ENCODE data around the gene RNF157. TPM values are rescaled to one million over a fixed set of nuclear protein-coding genes. Genes with fewer than 3 reads are reported as not detected.

The RNF157 gene
- total RNA-seq, 4 donors from 2014 or later: 32.5 to 164 (median 54.8) TPM

DNA sequence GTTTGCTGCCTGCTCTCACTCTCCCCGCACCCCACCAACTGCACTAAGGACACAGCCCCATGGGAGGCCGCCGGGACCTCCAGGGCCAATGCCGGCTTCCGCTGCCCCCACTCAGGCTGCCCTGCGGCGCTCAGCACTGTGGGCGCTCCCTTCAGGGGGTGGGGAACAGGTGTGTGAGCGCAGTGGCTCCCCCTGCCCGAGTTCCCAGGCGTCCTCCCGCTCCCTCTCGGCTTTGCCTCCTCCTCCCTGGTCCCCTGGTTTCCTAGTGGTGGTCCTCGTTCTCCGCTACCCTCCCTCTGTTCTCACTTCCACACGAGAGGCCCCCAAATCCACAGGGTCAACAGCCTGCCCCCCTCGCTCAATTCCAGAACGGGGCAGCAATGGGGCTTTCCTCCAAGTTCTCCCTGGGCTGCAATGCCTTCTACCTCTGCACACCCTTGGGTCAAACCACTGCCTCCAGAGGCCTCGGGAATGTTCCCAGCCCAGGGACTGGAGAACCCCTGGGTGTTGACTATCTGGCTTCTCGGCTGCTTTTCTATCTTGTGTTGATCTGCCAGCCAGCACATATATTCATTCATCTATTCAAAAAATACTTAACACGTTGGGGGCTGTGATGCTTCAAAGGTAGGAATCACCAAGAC, 109.1 kb downstream of the RNF157 start:
- intact Hi-C loops (cut with DNase I; ENCODE audit: low total_unique reads) (no loop called here), in situ Hi-C loops (cut with MboI; ENCODE audit: low pct_ligation_motif_present in 1 of 4, low pct_unique_long_range_greater_than_20kb in 1 of 4, low sequenced_read_pairs in 3 of 4) (no loop called here)
- Histone ChIP-seq H3K36me3 (no peaks in the 10 kb centered on the region), H3K4me3 (no peak overlapping the region), H3K4me1 (peaks cover 0 to 12% (median 1%) of the 10 kb centered on the region in 4 donors), H3K27me3 (peaks cover 40% of the 10 kb centered on the region), H3K27ac (no peak overlapping the region), H3K9me3 (no peaks in the 10 kb centered on the region)
- 79 to 100% methylated on average over 1 to 21 of the region's 21 CpGs for WGBS, 2 donors (ENCODE audit: low coverage in 1 of 2)
- TF ChIP-seq POLR2A (IDR thresholded peaks at IDR 0.05) (no peak), EP300 (IDR thresholded peaks at IDR 0.05; ENCODE audit: low read depth) (no peak), POLR2AphosphoS5 (IDR thresholded peaks at IDR 0.05) (no peak)
- TF ChIP-seq, protein P1, sequence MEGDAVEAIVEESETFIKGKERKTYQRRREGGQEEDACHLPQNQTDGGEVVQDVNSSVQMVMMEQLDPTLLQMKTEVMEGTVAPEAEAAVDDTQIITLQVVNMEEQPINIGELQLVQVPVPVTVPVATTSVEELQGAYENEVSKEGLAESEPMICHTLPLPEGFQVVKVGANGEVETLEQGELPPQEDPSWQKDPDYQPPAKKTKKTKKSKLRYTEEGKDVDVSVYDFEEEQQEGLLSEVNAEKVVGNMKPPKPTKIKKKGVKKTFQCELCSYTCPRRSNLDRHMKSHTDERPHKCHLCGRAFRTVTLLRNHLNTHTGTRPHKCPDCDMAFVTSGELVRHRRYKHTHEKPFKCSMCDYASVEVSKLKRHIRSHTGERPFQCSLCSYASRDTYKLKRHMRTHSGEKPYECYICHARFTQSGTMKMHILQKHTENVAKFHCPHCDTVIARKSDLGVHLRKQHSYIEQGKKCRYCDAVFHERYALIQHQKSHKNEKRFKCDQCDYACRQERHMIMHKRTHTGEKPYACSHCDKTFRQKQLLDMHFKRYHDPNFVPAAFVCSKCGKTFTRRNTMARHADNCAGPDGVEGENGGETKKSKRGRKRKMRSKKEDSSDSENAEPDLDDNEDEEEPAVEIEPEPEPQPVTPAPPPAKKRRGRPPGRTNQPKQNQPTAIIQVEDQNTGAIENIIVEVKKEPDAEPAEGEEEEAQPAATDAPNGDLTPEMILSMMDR (IDR thresholded peaks at IDR 0.05): no peak
- no peak for DNase-seq

DNA sequence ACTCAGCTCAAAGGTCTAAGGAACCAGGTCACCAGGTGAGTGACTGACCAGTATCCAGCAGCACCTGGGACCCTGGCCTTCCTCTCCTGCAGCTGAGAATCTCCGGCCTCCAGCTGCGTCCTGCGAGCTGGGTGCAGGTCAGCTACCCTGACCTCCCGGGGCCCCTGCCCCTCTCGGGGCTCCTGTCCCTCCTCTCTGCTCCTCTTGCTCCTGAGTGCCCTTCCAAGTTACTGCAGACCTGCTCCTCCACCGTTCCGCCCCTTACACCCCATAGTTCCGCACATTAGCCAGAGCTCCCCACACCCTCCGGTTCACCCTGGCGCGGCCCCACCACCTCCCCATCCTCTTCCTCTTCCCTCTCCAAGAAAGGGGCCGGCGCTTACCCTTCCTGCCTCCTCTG, 109.8 kb downstream of the RNF157 start:
- no peaks in the 10 kb centered on the region for H3K36me3 ChIP-seq
- 48 to 76% methylated on average over 6 to 12 of the region's 13 CpGs for WGBS, 2 donors (ENCODE audit: low coverage in 1 of 2)
- no peak for DNase-seq
- H3K4me1 ChIP-seq: peaks cover 0 to 12% (median 1%) of the 10 kb centered on the region in 4 donors
- H3K9me3 ChIP-seq: no peaks in the 10 kb centered on the region
- H3K4me3 ChIP-seq: no peak overlapping the region
- TF ChIP-seq POLR2AphosphoS5 (IDR thresholded peaks at IDR 0.05): no peak
- TF ChIP-seq, protein P1 (IDR thresholded peaks at IDR 0.05): no peak
- no peak for TF ChIP-seq POLR2A (IDR thresholded peaks at IDR 0.05)
- TF ChIP-seq EP300 (IDR thresholded peaks at IDR 0.05; ENCODE audit: low read depth): no peak
- intact Hi-C loops (cut with DNase I; ENCODE audit: low total_unique reads): no loop called here
- H3K27ac ChIP-seq: no peak overlapping the region
- H3K27me3 ChIP-seq: peaks cover 33% of the 10 kb centered on the region
- in situ Hi-C loops (cut with MboI; ENCODE audit: low pct_ligation_motif_present in 1 of 4, low pct_unique_long_range_greater_than_20kb in 1 of 4, low sequenced_read_pairs in 3 of 4): no loop called here

DNA sequence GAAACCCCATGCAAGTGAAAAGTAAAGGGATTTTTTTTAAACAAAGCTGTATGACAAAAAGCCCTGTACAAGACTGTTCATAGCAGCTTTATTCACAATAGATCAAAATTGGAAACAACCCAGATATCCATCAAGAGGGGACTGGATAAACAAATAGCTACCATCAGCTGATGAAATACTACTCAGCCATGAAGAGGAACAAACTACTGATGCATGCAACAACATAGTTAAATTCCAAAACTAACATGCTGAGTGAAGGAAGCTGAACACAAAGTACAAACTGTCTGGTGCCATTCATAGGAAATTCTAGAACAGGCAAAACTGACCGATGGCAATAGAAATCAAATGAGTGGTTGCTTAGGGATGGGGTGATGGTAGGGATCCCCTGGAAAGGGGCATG, 114.4 kb downstream of the RNF157 start:
- Histone ChIP-seq H3K27ac (no peak overlapping the region), H3K4me3 (no peak overlapping the region), H3K36me3 (no peaks in the 10 kb centered on the region), H3K9me3 (no peaks in the 10 kb centered on the region), H3K4me1 (peaks cover 0 to 10% (median 6%) of the 10 kb centered on the region in 4 donors), H3K27me3 (peaks cover 2% of the 10 kb centered on the region)
- in situ Hi-C loops (cut with MboI; ENCODE audit: low pct_ligation_motif_present in 1 of 4, low pct_unique_long_range_greater_than_20kb in 1 of 4, low sequenced_read_pairs in 3 of 4) (loop anchor here in 3 of 4 donors (10.0 kb wide), 2 partner anchors 59 to 159 kb away; no protein-coding TSS in a partner anchor), intact Hi-C loops (cut with DNase I; ENCODE audit: low total_unique reads) (no loop called here)
- TF ChIP-seq EP300 (IDR thresholded peaks at IDR 0.05; ENCODE audit: low read depth): no peak
- TF ChIP-seq, protein P1 (IDR thresholded peaks at IDR 0.05): no peak
- TF ChIP-seq POLR2AphosphoS5 (IDR thresholded peaks at IDR 0.05): no peak
- no peak for TF ChIP-seq POLR2A (IDR thresholded peaks at IDR 0.05)
- 88 to 98% methylated on average over 1 of the region's 1 CpG for WGBS, 2 donors (ENCODE audit: low coverage in 1 of 2)
- DNase-seq: no peak

DNA sequence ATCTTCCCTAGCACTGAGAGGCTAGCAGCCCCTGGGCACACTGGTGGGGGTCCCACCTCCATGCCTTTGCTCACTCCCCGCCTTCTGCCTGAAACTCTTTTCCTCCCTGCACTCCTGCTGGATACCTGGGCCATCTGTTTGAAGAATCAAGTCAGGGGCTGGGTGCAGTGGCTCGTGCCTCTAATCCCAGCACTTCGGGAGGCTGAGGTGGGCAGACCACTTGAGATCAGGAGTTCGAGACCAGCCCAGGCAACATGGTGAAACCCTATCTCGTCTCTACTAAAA, 115.0 kb downstream of the RNF157 start:
- H3K9me3 ChIP-seq: no peaks in the 10 kb centered on the region
- peaks cover 0 to 10% (median 6%) of the 10 kb centered on the region in 4 donors for H3K4me1 ChIP-seq
- no peaks in the 10 kb centered on the region for H3K27me3 ChIP-seq
- intact Hi-C loops (cut with DNase I; ENCODE audit: low total_unique reads) (no loop called here), in situ Hi-C loops (cut with MboI; ENCODE audit: low pct_ligation_motif_present in 1 of 4, low pct_unique_long_range_greater_than_20kb in 1 of 4, low sequenced_read_pairs in 3 of 4) (loop anchor here in 3 of 4 donors (10.0 kb wide), 2 partner anchors 59 to 159 kb away; no protein-coding TSS in a partner anchor)
- H3K36me3 ChIP-seq: no peaks in the 10 kb centered on the region
- H3K27ac ChIP-seq: no peak overlapping the region
- no peak for DNase-seq
- WGBS, 2 donors (ENCODE audit: low coverage in 1 of 2): 92 to 94% methylated on average over 3 to 5 of the region's 5 CpGs
- H3K4me3 ChIP-seq: no peak overlapping the region
- TF ChIP-seq EP300 (IDR thresholded peaks at IDR 0.05; ENCODE audit: low read depth) (no peak), POLR2A (IDR thresholded peaks at IDR 0.05) (no peak), POLR2AphosphoS5 (IDR thresholded peaks at IDR 0.05) (no peak)
- TF ChIP-seq, protein P1 (IDR thresholded peaks at IDR 0.05): no peak

Measured in transverse colon (tissue), 4 donors.